Measurements from ENCODE around the gene CD300LB. TPM values are rescaled to one million over a fixed set of nuclear protein-coding genes. Genes with fewer than 3 reads are reported as not detected.

The CD300LB gene
- total RNA-seq, 1 donor from 2014 or later = not detected

- no peaks in the 10 kb centered on the region for H3K36me3 Mint-ChIP-seq
- DNase-seq (ENCODE audit: low spot score in 2 of 2, unreplicated experiment in 2 of 2) = no peak
- no peak overlapping the region for H3K27ac Mint-ChIP-seq
- H3K4me3 Mint-ChIP-seq = no peak overlapping the region
- peaks cover 28% of the 10 kb centered on the region for H3K9me3 Mint-ChIP-seq
- no peaks in the 10 kb centered on the region for H3K4me1 Mint-ChIP-seq
- TF ChIP-seq CTCF (IDR thresholded peaks at IDR 0.05; ENCODE audit: unreplicated experiment) = no peak
- peaks cover 16% of the 10 kb centered on the region for H3K27me3 Mint-ChIP-seq (ENCODE audit: low read depth)
These were observed 14.5 kb downstream of the CD300LB start for GRCh38 chr17:74516561-74517328.

- no peak for TF ChIP-seq CTCF (IDR thresholded peaks at IDR 0.05; ENCODE audit: unreplicated experiment)
- H3K4me1 Mint-ChIP-seq = no peaks in the 10 kb centered on the region
- DNase-seq (ENCODE audit: low spot score in 2 of 2, unreplicated experiment in 2 of 2) = no peak
- no peak overlapping the region for H3K27ac Mint-ChIP-seq
- H3K27me3 Mint-ChIP-seq (ENCODE audit: low read depth) = peaks cover 20% of the 10 kb centered on the region
- no peak overlapping the region for H3K4me3 Mint-ChIP-seq
- H3K9me3 Mint-ChIP-seq = peaks cover 33% of the 10 kb centered on the region
- H3K36me3 Mint-ChIP-seq = no peaks in the 10 kb centered on the region
These were observed 15.3 kb downstream of the CD300LB start for GRCh38 chr17:74515941-74516340.

- Mint-ChIP-seq H3K9me3 (peaks cover 26% of the 10 kb centered on the region), H3K27me3 (ENCODE audit: low read depth) (peaks cover 21% of the 10 kb centered on the region), H3K36me3 (no peaks in the 10 kb centered on the region), H3K4me1 (no peaks in the 10 kb centered on the region), H3K4me3 (no peak overlapping the region), H3K27ac (peak overlapping the region; percentile 23)
- TF ChIP-seq CTCF (IDR thresholded peaks at IDR 0.05; ENCODE audit: unreplicated experiment) = no peak
- DNase-seq (ENCODE audit: low spot score in 2 of 2, unreplicated experiment in 2 of 2) = peak in 1 of 2 experiments; percentile 35
These were observed 16.5 kb downstream of the CD300LB start for GRCh38 chr17:74514632-74515334.

GRCh38 chr17:74513987-74514631 lies 17.2 kb downstream of the CD300LB start:
- Mint-ChIP-seq H3K36me3 (no peaks in the 10 kb centered on the region), H3K9me3 (peaks cover 28% of the 10 kb centered on the region), H3K4me3 (no peak overlapping the region), H3K27me3 (ENCODE audit: low read depth) (peaks cover 25% of the 10 kb centered on the region), H3K4me1 (no peaks in the 10 kb centered on the region), H3K27ac (peak overlapping the region; percentile 23)
- peak in 1 of 2 experiments; percentile 28 for DNase-seq (ENCODE audit: low spot score in 2 of 2, unreplicated experiment in 2 of 2)
- TF ChIP-seq CTCF (IDR thresholded peaks at IDR 0.05; ENCODE audit: unreplicated experiment) = no peak

GRCh38 chr17:74512624-74513091 lies 18.6 kb downstream of the CD300LB start:
- DNase-seq (ENCODE audit: low spot score in 2 of 2, unreplicated experiment in 2 of 2) = no peak
- no peak overlapping the region for H3K27ac Mint-ChIP-seq
- H3K36me3 Mint-ChIP-seq = no peaks in the 10 kb centered on the region
- H3K4me1 Mint-ChIP-seq = no peaks in the 10 kb centered on the region
- peaks cover 31% of the 10 kb centered on the region for H3K27me3 Mint-ChIP-seq (ENCODE audit: low read depth)
- H3K4me3 Mint-ChIP-seq = no peak overlapping the region
- peaks cover 26% of the 10 kb centered on the region for H3K9me3 Mint-ChIP-seq
- no peak for TF ChIP-seq CTCF (IDR thresholded peaks at IDR 0.05; ENCODE audit: unreplicated experiment)

Data from mesothelial cell of epicardium (in vitro differentiated cells).